BLaER1 treated with 17β-estradiol and CSF1 and Interleukin-3, amounts not matched to agents 10 nM and 100 nM (cell line): ENCODE data around the gene RAB42.
"Not testable (repeated sequence)": the region's sequence is repeated elsewhere in the genome, so short reads cannot be mapped to it uniquely, and the experiment has no call there.

Source experiments
- H3K27ac ChIP-seq, 11 experiments: shearing (Covaris generic); formaldehyde crosslinking; 2 replicates each; pipeline ENCODE4 v1.8.1; 2022
- H3K27me3 ChIP-seq, 11 experiments: shearing (Covaris generic); formaldehyde crosslinking; 2 replicates each; pipeline ENCODE4 v1.8.1; 2022
- H3K36me3 ChIP-seq, 11 experiments: shearing (Covaris generic); formaldehyde crosslinking; 2 replicates each; pipeline ENCODE4 v1.8.1; 2022
- H3K4me1 ChIP-seq, 10 experiments: shearing (Covaris generic); formaldehyde crosslinking; 2 replicates each; pipeline ENCODE4 v1.8.1; 2022
- H3K4me2 ChIP-seq, 11 experiments: shearing (Covaris generic); formaldehyde crosslinking; 2 replicates each; pipeline ENCODE4 v1.8.1; 2022
- H3K4me3 ChIP-seq, 10 experiments: shearing (Covaris generic); formaldehyde crosslinking; 2 replicates each; pipeline ENCODE4 v1.8.1; 2022
- H3K9ac ChIP-seq, 11 experiments: shearing (Covaris generic); formaldehyde crosslinking; 2 replicates each; pipeline ENCODE4 v1.8.1; 2022
- H3K9me3 ChIP-seq, 11 experiments: shearing (Covaris generic); formaldehyde crosslinking; replicated peaks in 1 of 11; 2 replicates each; pipeline ENCODE4 v1.8.1; 2022
- H4K20me1 ChIP-seq, 11 experiments: shearing (Covaris generic); formaldehyde crosslinking; 2 replicates each; pipeline ENCODE4 v1.8.1; 2022
- Cebpa-rat ChIP-seq, 11 experiments: shearing (Covaris generic); IDR thresholded peaks; 2 replicates each; pipeline ENCODE4 v1.8.1; 2022

Gene RAB42

GRCh38 chr1:28565726-28566125, 26.3 kb upstream of the RAB42 start:
- TF ChIP-seq Cebpa-rat (IDR thresholded peaks at IDR 0.05) = no peak
- Histone ChIP-seq H3K36me3 (peaks cover 91 to 99% (median 95%) of the 10 kb centered on the region in 11 experiments), H3K27me3 (no peaks in the 10 kb centered on the region), H3K9me3 (no peaks in the 10 kb centered on the region), H3K4me3 (no peak overlapping the region), H3K4me2 (no peak overlapping the region), H3K27ac (no peak overlapping the region), H4K20me1 (peaks cover 0 to 20% (median 0%) of the 10 kb centered on the region in 11 experiments; a peak in 3 of 22 replicates), H3K4me1 (no peaks in the 10 kb centered on the region), H3K9ac (no peak overlapping the region)

DNA sequence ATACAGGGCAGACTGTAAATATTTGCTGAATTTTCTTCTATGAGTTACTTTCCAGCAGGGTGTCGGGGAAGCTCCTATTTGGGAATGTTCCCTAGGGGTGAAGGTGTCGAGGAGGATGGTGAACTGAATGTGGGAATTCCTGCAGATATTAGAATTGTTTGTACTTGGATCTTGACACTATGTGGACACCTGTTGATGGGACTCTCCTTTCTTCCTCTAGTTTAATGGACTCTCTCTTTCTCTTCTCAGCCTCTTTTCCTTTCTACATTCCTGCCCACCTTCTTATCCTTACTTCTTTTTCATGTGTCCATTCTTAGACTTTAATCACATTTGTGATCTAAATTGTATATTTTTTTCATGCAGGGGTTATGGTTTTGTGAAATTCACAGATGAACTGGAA, 25.1 kb upstream of the RAB42 start:
- H3K9ac ChIP-seq = no peak overlapping the region
- peaks cover 91 to 99% (median 95%) of the 10 kb centered on the region in 11 experiments for H3K36me3 ChIP-seq
- H4K20me1 ChIP-seq = peaks cover 0 to 16% (median 0%) of the 10 kb centered on the region in 11 experiments; a peak in 2 of 22 replicates
- no peaks in the 10 kb centered on the region for H3K4me1 ChIP-seq
- H3K27me3 ChIP-seq = no peaks in the 10 kb centered on the region
- H3K4me2 ChIP-seq = no peak overlapping the region
- no peak overlapping the region for H3K4me3 ChIP-seq
- H3K9me3 ChIP-seq = no peaks in the 10 kb centered on the region
- TF ChIP-seq Cebpa-rat (IDR thresholded peaks at IDR 0.05) = no peak
- H3K27ac ChIP-seq = no peak overlapping the region

DNA sequence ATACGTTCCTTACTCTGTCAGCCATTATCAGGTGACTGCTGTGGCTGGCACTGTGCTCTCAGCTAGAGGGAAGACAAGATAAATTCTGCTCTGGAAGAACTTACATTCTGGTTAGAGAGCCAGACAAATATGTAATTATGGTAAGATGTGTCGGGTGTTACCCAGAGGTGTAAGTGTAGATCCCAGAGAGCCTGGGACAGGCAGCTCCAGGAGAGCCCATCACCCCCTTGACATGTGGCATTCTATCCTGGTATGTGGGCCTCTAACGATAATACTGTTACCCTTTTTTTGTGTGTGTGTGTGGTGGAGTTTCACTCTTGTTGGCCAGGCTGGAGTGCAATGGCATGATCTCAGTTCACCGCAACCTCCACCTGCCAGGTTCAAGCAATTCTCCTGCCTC, 20.2 kb upstream of the RAB42 start:
- H4K20me1 ChIP-seq = peaks cover 0 to 19% (median 3%) of the 10 kb centered on the region in 11 experiments; a peak in 12 of 22 replicates
- no peak for TF ChIP-seq Cebpa-rat (IDR thresholded peaks at IDR 0.05)
- no peaks in the 10 kb centered on the region for H3K27me3 ChIP-seq
- H3K9me3 ChIP-seq = no peaks in the 10 kb centered on the region
- H3K36me3 ChIP-seq = peaks cover 75 to 99% (median 92%) of the 10 kb centered on the region in 11 experiments
- H3K4me3 ChIP-seq = no peak overlapping the region
- no peak overlapping the region for H3K9ac ChIP-seq
- no peak overlapping the region for H3K4me2 ChIP-seq
- H3K4me1 ChIP-seq = peaks cover 0 to 5% (median under 1%) of the 10 kb centered on the region in 10 experiments; a peak in 7 of 20 replicates
- no peak overlapping the region for H3K27ac ChIP-seq

- not testable (repeated sequence) for H3K27ac ChIP-seq
These were observed 19.2 kb upstream of the RAB42 start for GRCh38 chr1:28572891-28573290.

GRCh38 chr1:28573564-28573963, 18.5 kb upstream of the RAB42 start:
- no peaks in the 10 kb centered on the region for H3K27me3 ChIP-seq
- H3K4me3 ChIP-seq = no peak overlapping the region
- no peaks in the 10 kb centered on the region for H3K9me3 ChIP-seq
- H4K20me1 ChIP-seq = peaks cover 16 to 26% (median 20%) of the 10 kb centered on the region in 11 experiments; a peak in 21 of 22 replicates
- no peak overlapping the region for H3K27ac ChIP-seq
- no peak for TF ChIP-seq Cebpa-rat (IDR thresholded peaks at IDR 0.05)
- no peak overlapping the region for H3K4me2 ChIP-seq
- peaks cover 2 to 21% (median 17%) of the 10 kb centered on the region in 10 experiments; a peak in 16 of 20 replicates for H3K4me1 ChIP-seq
- H3K9ac ChIP-seq = no peak overlapping the region
- peaks cover 73 to 99% (median 92%) of the 10 kb centered on the region in 11 experiments for H3K36me3 ChIP-seq

More at GRCh38 chr1:28572891-28573290, 19.2 kb upstream of the RAB42 start:
- not testable (repeated sequence) for H3K27me3 ChIP-seq, H3K4me3 ChIP-seq, H3K9me3 ChIP-seq, H3K9ac ChIP-seq, H3K4me2 ChIP-seq
- Histone ChIP-seq H4K20me1 (peaks cover 9 to 20% (median 13%) of the 10 kb centered on the region in 11 experiments; a peak in 21 of 22 replicates), H3K4me1 (peaks cover 0 to 15% (median 10%) of the 10 kb centered on the region in 10 experiments; a peak in 12 of 20 replicates), H3K36me3 (peaks cover 73 to 99% (median 92%) of the 10 kb centered on the region in 11 experiments)

DNA sequence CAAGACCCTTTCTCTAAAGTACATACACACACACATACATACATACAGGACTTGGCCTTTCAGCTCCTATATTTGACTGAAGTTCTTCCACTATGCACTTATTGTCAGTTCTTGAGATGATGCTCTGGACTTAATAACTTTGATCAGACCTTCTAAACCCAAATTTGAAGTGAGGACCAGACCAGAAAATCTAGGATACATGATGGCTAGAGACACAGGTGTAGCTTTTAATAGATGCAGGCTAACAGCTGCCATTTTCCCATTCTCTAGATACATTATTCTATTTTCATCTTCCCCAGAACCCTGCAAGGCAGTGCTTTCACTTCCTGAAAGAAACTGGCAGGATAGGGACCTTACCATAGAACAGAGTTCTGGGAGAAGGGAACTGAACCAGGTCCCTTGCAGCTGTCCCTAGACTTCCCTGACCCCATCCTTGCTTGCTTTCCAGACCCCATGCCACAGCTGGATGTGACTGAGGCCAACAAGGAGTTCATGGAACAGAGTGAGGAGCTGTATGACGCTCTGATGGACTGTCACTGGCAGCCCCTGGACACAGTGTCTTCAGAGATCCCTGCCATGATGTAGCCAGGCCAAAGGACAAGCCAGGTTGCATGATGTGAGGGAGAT, 14.9 kb upstream of the RAB42 start:
- Histone ChIP-seq H3K27ac (no peak overlapping the region; a peak in 1 of 22 replicates), H3K36me3 (peaks cover 68 to 90% (median 82%) of the 10 kb centered on the region in 11 experiments)

DNA sequence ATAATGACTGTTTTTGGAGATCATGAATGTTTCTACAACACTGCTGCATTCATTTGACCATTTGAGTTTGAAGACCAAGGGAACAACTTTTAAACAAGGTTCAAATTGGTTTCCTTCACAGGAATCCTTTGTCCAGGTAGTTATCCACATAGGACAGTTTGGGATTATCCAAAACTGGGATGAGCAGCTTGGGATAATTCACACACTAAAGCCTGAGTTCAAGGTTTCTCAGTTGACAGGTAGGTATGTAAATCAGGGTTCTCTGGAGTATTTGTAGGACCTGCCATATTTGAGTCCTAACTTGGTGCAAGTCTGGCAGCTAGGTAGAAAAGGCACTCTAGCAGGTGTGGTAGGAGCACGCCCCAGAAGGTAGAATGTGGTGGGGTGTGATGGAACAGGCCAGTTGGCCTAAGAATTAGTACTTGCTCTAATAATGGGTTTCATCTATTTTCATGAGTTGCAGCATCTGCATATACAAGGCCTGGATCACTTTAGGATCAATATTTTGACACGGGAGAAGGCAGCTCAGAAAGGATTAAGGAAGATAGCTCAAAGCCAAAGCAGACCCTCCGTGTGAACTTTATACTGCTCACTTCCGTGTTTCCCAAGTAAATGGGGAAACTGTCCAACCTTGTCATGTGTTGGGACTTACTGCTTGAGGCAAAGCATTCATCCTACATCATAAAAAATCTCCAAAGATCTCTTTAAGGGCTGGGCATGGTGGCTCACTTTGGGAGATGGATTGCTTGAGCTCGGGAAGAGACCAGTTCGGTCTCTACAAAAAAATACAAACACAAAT, 14.1 kb upstream of the RAB42 start:
- peaks cover 60 to 82% (median 75%) of the 10 kb centered on the region in 11 experiments for H3K36me3 ChIP-seq
- H3K27me3 ChIP-seq = no peaks in the 10 kb centered on the region
- no peak for TF ChIP-seq Cebpa-rat (IDR thresholded peaks at IDR 0.05)
- peaks cover 46 to 57% (median 50%) of the 10 kb centered on the region in 11 experiments for H4K20me1 ChIP-seq
- peak overlapping the region in 6 of 11 experiments; percentile 86 to 99 (median 92); a peak in 8 of 22 replicates for H3K4me2 ChIP-seq
- H3K9me3 ChIP-seq = no peaks in the 10 kb centered on the region
- peaks cover 27 to 48% (median 44%) of the 10 kb centered on the region in 10 experiments for H3K4me1 ChIP-seq
- 0 out of 22 replicates have a peak overlapping the region, but pooled peaks of 1 of the 11 experiments have one; percentile 15 for H3K9ac ChIP-seq
- H3K27ac ChIP-seq = no peak overlapping the region
- H3K4me3 ChIP-seq = peak overlapping the region in 1 of 10 experiments; percentile 98; a peak in 1 of 20 replicates

More for the DNA sequence above, 14.9 kb upstream of the RAB42 start:
- H3K9ac ChIP-seq = no peak overlapping the region
- no peaks in the 10 kb centered on the region for H3K9me3 ChIP-seq
- H3K27me3 ChIP-seq = no peaks in the 10 kb centered on the region
- TF ChIP-seq Cebpa-rat (IDR thresholded peaks at IDR 0.05) = no peak
- H3K4me2 ChIP-seq = peak overlapping the region in 6 of 11 experiments; percentile 2 to 93 (median 90); a peak in 9 of 22 replicates
- H3K4me3 ChIP-seq = no peak overlapping the region
- H4K20me1 ChIP-seq = peaks cover 46 to 57% (median 50%) of the 10 kb centered on the region in 11 experiments
- H3K4me1 ChIP-seq = peaks cover 21 to 40% (median 36%) of the 10 kb centered on the region in 10 experiments

GRCh38 chr1:28578696-28579218, 13.3 kb upstream of the RAB42 start:
- Histone ChIP-seq H3K4me2 (peak overlapping the region; percentile 86 to 99 (median 93); a peak in 21 of 22 replicates), H3K27me3 (no peaks in the 10 kb centered on the region), H4K20me1 (peaks cover 46 to 57% (median 50%) of the 10 kb centered on the region in 11 experiments), H3K4me1 (peaks cover 27 to 55% (median 47%) of the 10 kb centered on the region in 10 experiments), H3K9ac (peak overlapping the region in 9 of 11 experiments; percentile 15 to 97 (median 93); a peak in 11 of 22 replicates), H3K27ac (peak overlapping the region in 1 of 11 experiments; percentile 0; a peak in 3 of 22 replicates), H3K36me3 (peaks cover 52 to 74% (median 67%) of the 10 kb centered on the region in 11 experiments), H3K9me3 (no peaks in the 10 kb centered on the region), H3K4me3 (peak overlapping the region in 9 of 10 experiments; percentile 84 to 99 (median 94); a peak in 12 of 20 replicates)
- TF ChIP-seq Cebpa-rat (IDR thresholded peaks at IDR 0.05) = no peak
